H1 (cell line): Measurements from ENCODE around the gene ELSPBP1. TPM values are rescaled to one million over a fixed set of nuclear protein-coding genes. Genes with fewer than 3 reads are reported as not detected.
A peak's percentile ranks its signal among the peaks of the same experiment; 100 is the strongest.

Experiments used
- CTCF ChIA-PET: fragments of 300-600 bp; sonication (Branson Sonifier 250); formaldehyde crosslinking; loops from one replicate; lab custom pipeline; 2021; ENCODE audit not compliant: partially characterized antibody; lab: Charles Lee
- POLR2A ChIA-PET: fragments of 300-600 bp; sonication (Branson Sonifier 250); formaldehyde crosslinking; loops from one replicate; lab custom pipeline; 2021; ENCODE audit warnings: inconsistent platforms; ENCODE audit not compliant: partially characterized antibody; lab: Charles Lee
- DNase-seq, 2 experiments: peaks; one replicate each; pipeline versions ENCODE4 v3.0.0 to v3.0.0-alpha.2; 2010 to 2022; ENCODE audit warnings: low spot score in 2 of 2, low read depth in 1 of 2, mixed read lengths in 1 of 2
- FAIRE-seq: peaks from 2 replicates; lab custom pipeline; 2011; peaks lifted over from hg19 to GRCh38; lab: Jason Lieb, UNC
- H2AFZ ChIP-seq: 2 replicates; pipeline ENCODE4 v1.8.1; 2012; ENCODE audit warnings: low read length, inconsistent platforms
- H2AK5ac ChIP-seq: 2 replicates; pipeline ENCODE4 v1.6.1; 2013; ENCODE audit warnings: low read depth, low read length
- H2BK120ac ChIP-seq: replicated peaks from 2 replicates; pipeline ENCODE3; 2013; ENCODE audit warnings: low read depth, low read length, inconsistent platforms
- H2BK12ac ChIP-seq: 2 replicates; pipeline ENCODE4 v1.6.1; 2013; ENCODE audit warnings: low read depth, low read length
- H2BK15ac ChIP-seq: 2 replicates; pipeline ENCODE4 v1.6.1; 2013; ENCODE audit warnings: low read length
- H2BK20ac ChIP-seq: 2 replicates; pipeline ENCODE4 v1.6.1; 2013; ENCODE audit warnings: low read length
- H2BK5ac ChIP-seq: 2 replicates; pipeline ENCODE4 v1.6.1; 2013; ENCODE audit warnings: low read depth, low read length
- H3K14ac ChIP-seq: 2 replicates; pipeline ENCODE4 v1.6.1; 2013; ENCODE audit warnings: inconsistent platforms; ENCODE audit not compliant: insufficient read length
- H3K18ac ChIP-seq: 2 replicates; pipeline ENCODE4 v1.6.1; 2013; ENCODE audit warnings: low read length; ENCODE audit errors: extremely low read depth
- H3K23ac ChIP-seq: 2 replicates; pipeline ENCODE4 v1.6.1; 2013; ENCODE audit warnings: inconsistent platforms; ENCODE audit not compliant: insufficient read length
- H3K23me2 ChIP-seq: 2 replicates; pipeline ENCODE4 v1.6.1; 2013; ENCODE audit warnings: low read depth, low read length
- H3K27ac ChIP-seq: 2 replicates; pipeline ENCODE4 v1.6.1; 2011; ENCODE audit warnings: low read depth, low read length, inconsistent platforms
- H3K27me3 ChIP-seq, 4 experiments: replicated peaks in 1 of 4; 1 replicate in 1 of 4; 2 replicates in 3 of 4; pipeline versions ENCODE4 v1.6.1 to v1.8.1; 2011 to 2013; ENCODE audit warnings: low read length in 3 of 4, mild to moderate bottlenecking in 3 of 4, inconsistent platforms in 2 of 4, mixed read lengths in 2 of 4, moderate library complexity in 1 of 4; ENCODE audit not compliant: control insufficient read depth in 3 of 4, insufficient read depth in 3 of 4; ENCODE audit errors: extremely low read depth in 1 of 4
- H3K36me3 ChIP-seq, 4 experiments: 2 replicates each; pipeline versions ENCODE4 v1.6.1 to v1.8.1; 2011 to 2013; ENCODE audit warnings: mild to moderate bottlenecking in 4 of 4, low read length in 3 of 4, moderate library complexity in 2 of 4, control low read depth in 1 of 4, inconsistent platforms in 1 of 4; ENCODE audit not compliant: insufficient read depth in 4 of 4, control insufficient read depth in 2 of 4
- H3K4ac ChIP-seq: replicated peaks from 2 replicates; pipeline ENCODE3; 2013; ENCODE audit warnings: low read length, low read depth, mixed read lengths, inconsistent platforms; ENCODE audit not compliant: insufficient read length
- H3K4me1 ChIP-seq, 4 experiments: replicated peaks in 1 of 4; 1 replicate in 1 of 4; 2 replicates in 3 of 4; pipeline versions ENCODE4 v1.6.1 to v1.8.1; 2011 to 2013; ENCODE audit warnings: low read length in 3 of 4, inconsistent platforms in 2 of 4, mixed read lengths in 1 of 4; ENCODE audit not compliant: insufficient read depth in 4 of 4, control insufficient read depth in 3 of 4
- H3K4me2 ChIP-seq, 2 experiments: 2 replicates each; pipeline versions ENCODE4 v1.6.1 to v1.8.1; 2011 to 2013; ENCODE audit warnings: low read depth in 2 of 2, low read length in 2 of 2, control low read depth in 1 of 2, inconsistent platforms in 1 of 2, mild to moderate bottlenecking in 1 of 2; ENCODE audit not compliant: insufficient read depth in 1 of 2
- H3K4me3 ChIP-seq, 4 experiments: fragments of 200-600, 300-600 bp in 1 of 4; sonication (generic), shearing (Covaris generic), sonication (Bioruptor Twin) in 1 of 4; 2 replicates each; pipeline versions ENCODE4 v1.5.1 to v1.8.1; 2011 to 2016; ENCODE audit warnings: low read length in 4 of 4, low read depth in 3 of 4, control low read depth in 2 of 4, inconsistent platforms in 2 of 4, mild to moderate bottlenecking in 2 of 4, mixed read lengths in 1 of 4, moderate library complexity in 1 of 4; ENCODE audit not compliant: insufficient read depth in 2 of 4; ENCODE audit errors: extremely low read depth in 1 of 4
- H3K56ac ChIP-seq: replicated peaks from 2 replicates; pipeline ENCODE3; 2013; ENCODE audit warnings: low read depth, mild to moderate bottlenecking, mixed read lengths, low read length, inconsistent platforms; ENCODE audit not compliant: insufficient read length
- H3K79me1 ChIP-seq: 2 replicates; pipeline ENCODE4 v1.6.1; 2013; ENCODE audit warnings: low read depth, low read length, control low read depth
- H3K79me2 ChIP-seq, 2 experiments: 2 replicates each; pipeline versions ENCODE4 v1.6.1 to v1.8.1; 2012 to 2013; ENCODE audit warnings: low read length in 2 of 2, mild to moderate bottlenecking in 2 of 2, inconsistent platforms in 1 of 2; ENCODE audit not compliant: insufficient read depth in 2 of 2, control insufficient read depth in 1 of 2
- H3K9ac ChIP-seq, 4 experiments: replicated peaks in 1 of 4; 1 replicate in 1 of 4; 2 replicates in 3 of 4; pipeline versions ENCODE4 v1.6.1 to v1.8.1; 2011 to 2013; ENCODE audit warnings: low read depth in 3 of 4, low read length in 3 of 4, control low read depth in 2 of 4, mild to moderate bottlenecking in 2 of 4, moderate library complexity in 2 of 4, inconsistent platforms in 1 of 4; ENCODE audit errors: extremely low read depth in 1 of 4
- H3K9me3 ChIP-seq, 2 experiments: 2 replicates each; pipeline versions ENCODE4 v1.6.1 to v1.8.1; 2012 to 2013; ENCODE audit warnings: mild to moderate bottlenecking in 2 of 2, moderate library complexity in 2 of 2, control low read depth in 1 of 2, inconsistent platforms in 1 of 2, low read depth in 1 of 2, low read length in 1 of 2, mixed read lengths in 1 of 2; ENCODE audit not compliant: insufficient read depth in 2 of 2
- H4K20me1 ChIP-seq, 2 experiments: replicated peaks in 1 of 2; 2 replicates each; pipeline versions ENCODE3 to v1.8.1; 2011 to 2013; ENCODE audit warnings: inconsistent platforms in 2 of 2, low read length in 2 of 2, mild to moderate bottlenecking in 1 of 2; ENCODE audit not compliant: insufficient read depth in 2 of 2, control insufficient read depth in 1 of 2
- H4K5ac ChIP-seq: 2 replicates; pipeline ENCODE4 v1.6.1; 2013; ENCODE audit warnings: low read length, low read depth, mixed read lengths, inconsistent platforms; ENCODE audit not compliant: insufficient read length
- H4K8ac ChIP-seq: 2 replicates; pipeline ENCODE4 v1.8.0; 2013; ENCODE audit warnings: mild to moderate bottlenecking, moderate library complexity, low read length, inconsistent platforms; ENCODE audit not compliant: insufficient read depth; ENCODE audit errors: extremely low read depth
- H4K91ac ChIP-seq: replicated peaks from 2 replicates; pipeline ENCODE3; 2013; ENCODE audit warnings: low read length, mixed read lengths, inconsistent platforms; ENCODE audit not compliant: insufficient read length
- BACH1 ChIP-seq: IDR thresholded peaks from 2 replicates; pipeline ENCODE4 v1.6.1; 2012; ENCODE audit warnings: low read length, improper control_type of control experiment
- BCL11A ChIP-seq, 2 experiments: IDR thresholded peaks; one replicate each; pipeline ENCODE4 v1.6.1; 2011; ENCODE audit warnings: low read depth in 2 of 2, low read length in 2 of 2, mild to moderate bottlenecking in 2 of 2
- E2F6 ChIP-seq: IDR thresholded peaks from 2 replicates; pipeline ENCODE4 v1.6.1; 2012; ENCODE audit warnings: inconsistent platforms
- EGR1 ChIP-seq: IDR thresholded peaks from 2 replicates; pipeline ENCODE4 v1.6.1; 2011; ENCODE audit warnings: low read depth, low read length, borderline replicate concordance
- KDM1A ChIP-seq: fragments of 200-600, 300-600 bp; sonication (generic); IDR thresholded peaks from 2 replicates; pipeline ENCODE4 v1.7.1; 2016; ENCODE audit warnings: mild to moderate bottlenecking, low read length, borderline replicate concordance
- POLR2A ChIP-seq, 2 experiments: IDR thresholded peaks; 1 replicate in 1 of 2; 2 replicates in 1 of 2; pipeline ENCODE4 v1.6.1; 2011; ENCODE audit warnings: low read depth in 2 of 2, low read length in 2 of 2, mild to moderate bottlenecking in 2 of 2; ENCODE audit errors: control extremely low read depth in 1 of 2
- RAD21 ChIP-seq, 2 experiments: IDR thresholded peaks in 1 of 2; conservative IDR thresholded peaks in 1 of 2; 2 replicates each; pipeline ENCODE4 v1.6.1; 2011; ENCODE audit warnings: low read depth in 2 of 2, low read length in 2 of 2, improper control_type of control experiment in 1 of 2, inconsistent platforms in 1 of 2, mild to moderate bottlenecking in 1 of 2, moderate library complexity in 1 of 2
- RFX5 ChIP-seq: IDR thresholded peaks from 2 replicates; pipeline ENCODE4 v1.6.1; 2011; ENCODE audit warnings: low read depth, low read length, improper control_type of control experiment, borderline replicate concordance
- SP2 ChIP-seq: IDR thresholded peaks from 2 replicates; pipeline ENCODE4 v1.6.1; 2012; ENCODE audit warnings: mild to moderate bottlenecking, low read length, inconsistent platforms
- TAF1 ChIP-seq: IDR thresholded peaks from 2 replicates; pipeline ENCODE4 v1.6.1; 2011; ENCODE audit warnings: mild to moderate bottlenecking, low read depth, low read length
- WGBS, 2 experiments: shearing (Covaris generic) in 1 of 2; methylation state at CpG; one replicate each; pipeline versions ENCODE4 v1.1.6 to v1.1.7; 2013 to 2015; ENCODE audit warnings: low lambda C conversion rate in 2 of 2, mixed read lengths in 2 of 2, inconsistent platforms in 1 of 2, low coverage in 1 of 2, missing lambda C conversion rate in 1 of 2; ENCODE audit not compliant: insufficient replicate concordance in 2 of 2, insufficient coverage in 1 of 2, insufficient read length in 1 of 2; ENCODE audit errors: extremely low coverage in 1 of 2, missing lambda C conversion rate in 1 of 2; 5-methylcytosine and 5-hydroxymethylcytosine counted together
- polyA plus RNA-seq, 7 experiments: library from polyadenylated mRNA; depleted of rRNA in 3 of 7; stranded (reverse) in 5 of 7; unstranded in 2 of 7; fragments of >200 nt in 5 of 7; fragments of 200-250 nt in 2 of 7; gene quantifications; 1 replicate in 5 of 7; 2 replicates in 1 of 7; 4 replicates in 1 of 7; pipeline versions ENCODE4 v1.2.1 to v1.2.3, GENCODE V29; 2011 to 2013; ENCODE audit warnings: missing spikeins in 2 of 7, mixed read lengths in 2 of 7
- total RNA-seq: library from RNA; stranded (reverse); fragmentation: NEBNext Ultra II Directional; extraction: Animal tissue kit (Norgen Biotek cat#: 25700); gene quantifications from 2 replicates; pipeline ENCODE4 v1.2.1, GENCODE V29; 2021

Gene ELSPBP1
- total and polyA plus RNA-seq, 2 of the 8 experiments (the other 6 are each of a cell fraction or from before 2014, with no cell fraction given): not detected

- Histone ChIP-seq H3K18ac (no peak overlapping the region), H3K9me3 (no peaks in the 10 kb centered on the region), H4K5ac (peak overlapping the region; percentile 64), H3K23ac (no peak overlapping the region), H3K9ac (peak overlapping the region in 2 of 4 experiments; percentile 15 to 26; a peak in 3 of 7 replicates), H3K79me2 (no peaks in the 10 kb centered on the region), H2BK120ac (peak overlapping the region; percentile 57), H3K14ac (peak overlapping the region; percentile 72), H4K91ac (peak overlapping the region; percentile 50), H2AFZ (peak overlapping the region; percentile 47; the same call in 1 of the 2 replicates), H2BK20ac (no peak overlapping the region), H3K56ac (no peak overlapping the region), H4K20me1 (no peaks in the 10 kb centered on the region), H2BK15ac (no peak overlapping the region), H2BK5ac (peak overlapping the region; percentile 16; the same call in 1 of the 2 replicates), H3K4me2 (peak overlapping the region; percentile 38 to 55), H3K23me2 (no peaks in the 10 kb centered on the region), H3K4me1 (peaks cover 4 to 16% (median 7%) of the 10 kb centered on the region in 4 experiments; a peak in 6 of 7 replicates), H3K27me3 (no peaks in the 10 kb centered on the region), H2BK12ac (0 out of 2 replicates have a peak overlapping the region, but pooled peaks have one; percentile 78), H3K36me3 (no peaks in the 10 kb centered on the region), H4K8ac (peak overlapping the region; percentile 94), H3K27ac (no peak overlapping the region; the same call in 1 of the 2 replicates), H3K79me1 (no peaks in the 10 kb centered on the region), H3K4me3 (peak overlapping the region; percentile 7 to 48 (median 19); a peak in 5 of 8 replicates), H2AK5ac (no peak overlapping the region), H3K4ac (peak overlapping the region; percentile 65)
- 53% methylated on average over 35 of the region's 37 CpGs; no CpG with 5 or more reads in 1 of the 2 experiments for WGBS, 2 experiments
- ChIA-PET POLR2A (interaction anchor here (0.8 to 1.7 kb wide), 8 partner anchors 8 to 50 kb away, joined by 3 to 5 read pairs (median 3); no protein-coding TSS in a partner anchor), CTCF (interaction anchor here (0.8 to 2.4 kb wide), 6 partner anchors 10 to 96 kb away, joined by 3 to 14 read pairs (median 4); no protein-coding TSS in a partner anchor)
- peak; percentile 9 to 74 for DNase-seq
- FAIRE-seq: peak; percentile 72
- TF ChIP-seq RFX5: no peak
- TF ChIP-seq KDM1A: no peak
- no peak for TF ChIP-seq BACH1
- peak; percentile 16; the same call in 1 of the 2 replicates for TF ChIP-seq TAF1
- peak in 1 of 2 experiments; percentile 32; a peak in 1 of 3 replicates for TF ChIP-seq POLR2A (IDR thresholded peaks at IDR 0.05; ENCODE audit: control extremely low read depth in 1 of 2, low read depth in 2 of 2, low read length in 2 of 2)
- TF ChIP-seq BCL11A (IDR thresholded peaks at IDR 0.05; ENCODE audit: low read depth in 2 of 2, low read length in 2 of 2): no peak
- no peak for TF ChIP-seq SP2
- peak; percentile 62 for TF ChIP-seq E2F6
- TF ChIP-seq RAD21 (IDR thresholded peaks at IDR 0.05 in 1 of 2, conservative IDR thresholded peaks at IDR 0.05 in 1 of 2; ENCODE audit: low read depth in 2 of 2, low read length in 2 of 2): peak in 1 of 2 experiments; percentile 43; a peak in 3 of 4 replicates
- no peak for TF ChIP-seq EGR1
These were observed 67.2 kb downstream of the ELSPBP1 start for GRCh38 chr19:48061401-48062344.
